GM19238 (cell line): Measurements from ENCODE around the gene TP53.
"Not testable (repeated sequence)": the region's sequence is repeated elsewhere in the genome, so short reads cannot be mapped to it uniquely, and the experiment has no call there.

Source experiments
- DNase-seq: peaks from one replicate; pipeline ENCODE4 v3.0.0; 2011; ENCODE audit warnings: low spot score; ENCODE audit not compliant: insufficient read length

TP53 gene

DNA sequence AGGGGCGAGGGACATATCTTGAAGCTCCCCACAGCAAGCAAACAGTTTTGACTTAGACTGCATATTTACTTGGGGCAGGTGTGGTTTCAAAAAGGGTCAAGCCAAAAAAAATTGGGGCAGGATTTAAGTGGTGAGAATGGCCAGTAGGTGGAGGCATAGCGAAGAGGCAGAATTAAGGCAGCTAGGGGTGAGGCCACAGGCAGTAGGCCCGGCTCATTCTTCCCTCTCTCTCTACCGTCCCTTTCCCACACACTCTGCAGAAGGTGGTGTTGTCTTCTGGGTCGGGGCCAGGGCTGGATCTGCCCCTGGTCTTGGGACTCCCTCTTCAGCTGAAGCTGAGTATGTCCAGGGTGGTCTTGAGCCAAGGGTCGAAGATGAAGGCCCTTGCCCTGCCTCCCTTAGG lies 54.8 kb downstream of the TP53 start:
- DNase-seq: peak; percentile 50

GRCh38 chr17:7631398-7632380 lies 55.6 kb downstream of the TP53 start:
- no peak for DNase-seq

DNA sequence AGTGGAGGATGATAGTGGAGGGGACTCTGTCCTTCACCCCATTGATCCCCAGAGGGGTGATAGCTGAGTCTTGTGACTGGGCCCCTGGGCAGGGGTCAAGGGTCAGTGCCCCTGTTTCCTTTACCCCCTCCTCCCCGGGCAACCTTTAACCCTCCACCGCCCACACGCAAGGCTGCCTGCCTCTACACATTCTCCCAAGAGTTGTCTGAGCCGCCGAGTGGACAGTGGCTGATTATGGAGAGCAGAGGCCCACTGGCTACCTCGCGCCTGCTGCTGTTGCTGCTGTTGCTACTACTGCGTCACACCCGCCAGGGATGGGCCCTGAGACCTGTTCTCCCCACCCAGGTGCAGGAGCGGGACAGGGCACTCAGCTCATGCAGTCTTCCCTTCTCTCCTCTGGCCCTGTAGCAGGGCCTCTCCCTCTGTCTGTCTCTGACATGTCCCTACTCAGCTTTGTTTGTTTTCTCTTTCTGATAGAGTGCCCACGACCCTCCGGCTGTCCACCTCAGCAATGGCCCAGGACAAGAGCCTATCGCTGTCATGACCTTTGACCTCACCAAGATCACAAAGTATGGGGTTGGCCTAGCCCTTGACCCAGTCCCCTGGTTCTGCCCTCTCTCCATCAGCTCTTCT lies 57.2 kb downstream of the TP53 start, which contains the start of gene SHBG:
Gene SHBG (plus strand): TSS at position 197 of the 633 bp plus-strand sequence. CDS start 38 bp downstream, at position 235.
- no peak for DNase-seq

DNA sequence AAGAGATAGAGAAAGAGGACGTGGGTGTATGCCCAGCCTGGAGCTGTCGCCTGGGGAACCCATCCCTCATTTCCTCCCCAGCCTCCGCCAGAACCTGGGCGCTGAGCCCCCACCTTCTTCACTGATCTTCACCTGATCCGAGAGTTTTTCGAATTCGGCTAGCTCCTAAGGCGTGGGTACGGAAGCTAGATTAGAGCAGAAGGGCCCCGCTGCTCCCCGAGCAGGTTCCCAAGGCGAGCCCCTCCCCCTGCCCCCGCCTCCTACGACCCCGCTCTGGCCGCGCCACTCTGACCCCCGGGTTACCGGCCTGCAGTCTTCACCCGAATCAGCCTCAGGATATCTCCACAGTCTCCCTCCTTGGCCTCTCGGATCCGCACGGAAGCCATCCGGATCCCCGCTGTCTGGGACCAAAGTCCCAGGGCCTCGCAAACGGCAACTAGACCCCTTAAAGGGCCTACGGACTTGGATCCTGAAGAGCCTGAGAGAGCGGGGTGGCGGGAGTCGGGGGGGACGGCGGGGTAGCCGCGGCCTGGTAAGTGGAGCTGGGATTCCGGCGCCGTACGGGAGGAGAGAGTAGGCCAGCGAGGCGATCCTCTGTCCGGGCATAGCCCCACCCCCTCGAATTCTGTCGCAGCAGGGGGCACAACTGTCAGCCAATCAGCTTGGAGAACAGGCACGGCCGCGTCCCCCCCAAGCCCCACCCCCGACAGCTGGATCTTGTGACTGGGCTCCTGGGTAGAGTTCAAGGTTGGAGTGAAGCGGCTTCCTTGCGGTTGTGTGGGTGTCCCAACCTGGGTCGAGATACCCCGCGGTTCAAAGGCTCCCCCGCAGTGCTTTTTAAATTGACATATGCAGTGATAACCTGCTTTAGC lies 59.8 kb downstream of the TP53 start, which contains the start of gene SAT2:
Gene SAT2 (minus strand): TSS at position 572 of the 872 bp plus-strand sequence. CDS start 186 bp downstream, at position 386.
- DNase-seq: peak; percentile 97

- no peak for DNase-seq
Observed at GRCh38 chr17:7626956-7627249, 60.4 kb downstream of the TP53 start.

GRCh38 chr17:7626307-7626706 lies 61.0 kb downstream of the TP53 start:
- DNase-seq: no peak

DNA sequence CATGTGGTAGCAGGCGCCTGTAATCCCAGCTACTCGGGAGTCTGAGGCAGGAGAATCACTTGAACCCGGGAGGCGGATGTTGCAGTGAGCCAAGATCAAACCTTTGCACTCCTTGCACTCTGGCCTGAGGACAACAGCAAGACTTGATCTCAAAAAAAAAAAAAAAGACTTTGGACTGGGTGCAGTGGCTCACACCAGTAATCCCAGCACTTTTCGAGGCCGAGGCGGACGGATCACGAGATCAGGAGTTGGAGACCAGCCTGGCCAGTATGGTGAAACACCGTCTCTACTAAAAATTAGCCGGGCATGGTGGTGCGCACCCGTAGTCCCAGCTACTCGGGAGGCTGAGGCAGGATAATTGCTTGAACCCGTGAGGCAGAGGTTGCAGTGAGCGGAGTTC lies 61.5 kb downstream of the TP53 start:
- DNase-seq: not testable (repeated sequence)

- no peak for DNase-seq
Observed at GRCh38 chr17:7623661-7624060, 63.6 kb downstream of the TP53 start.

GRCh38 chr17:7620835-7621234 lies 66.5 kb downstream of the TP53 start:
- no peak for DNase-seq

GRCh38 chr17:7618608-7619007 lies 68.7 kb downstream of the TP53 start:
- DNase-seq: no peak
